ENCODE data around the gene STAT3. TPM values are rescaled to one million over a fixed set of nuclear protein-coding genes. Genes with fewer than 3 reads are reported as not detected.

STAT3 gene
- total and polyA plus RNA-seq, 5 donors = 46.9 to 192 (median 102) TPM

DNA sequence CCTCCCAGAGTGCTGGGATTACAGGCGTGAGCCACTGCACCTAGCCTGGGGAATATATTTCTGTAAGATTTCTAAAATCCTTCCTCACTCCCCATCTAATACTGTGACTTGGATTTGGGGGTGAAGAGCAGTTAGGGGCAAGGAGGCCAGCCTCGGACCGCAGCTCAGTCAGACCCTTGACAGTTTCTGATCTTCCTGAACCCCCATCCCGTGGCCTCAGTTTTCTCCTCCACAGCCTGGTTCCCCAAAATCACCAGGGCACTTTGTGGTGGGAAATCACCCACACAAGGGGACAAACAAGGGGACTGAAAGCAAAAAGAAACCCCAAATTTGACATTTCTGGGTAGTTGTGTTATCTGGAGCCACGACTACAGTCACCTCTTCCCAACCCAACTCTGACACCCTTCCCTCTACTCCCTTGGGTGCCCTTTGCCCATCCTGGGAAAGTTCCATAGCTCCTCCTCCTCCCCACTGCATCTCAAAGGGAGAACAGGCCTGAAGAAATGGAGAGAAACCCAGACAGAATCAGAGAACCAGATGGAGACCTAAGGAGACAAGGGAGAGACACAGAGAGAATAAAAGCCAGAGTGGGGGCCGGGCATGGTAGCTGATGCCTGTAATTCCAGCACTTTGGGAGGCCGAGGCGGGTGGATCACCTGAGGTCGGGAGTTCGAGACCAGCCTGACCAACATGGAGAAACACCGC lies 102.7 kb downstream of the STAT3 start:
- Histone ChIP-seq H3K4me3 (ENCODE audit: low read length) (no peak overlapping the region), H3K9me3 (ENCODE audit: control insufficient read depth, low read length) (no peaks in the 10 kb centered on the region), H3K4me1 (ENCODE audit: control insufficient read depth, insufficient read depth, low read length) (peaks cover 2% of the 10 kb centered on the region), H3K27me3 (ENCODE audit: control insufficient read depth, insufficient read depth) (no peaks in the 10 kb centered on the region), H3K27ac (ENCODE audit: low read length) (no peak overlapping the region)
- 95% methylated on average over 11 of the region's 11 CpGs for WGBS
- ATAC-seq (no peak), DNase-seq (no peak)
- intact Hi-C loops (cut with DNase I) = no loop called here

GRCh38 chr17:42284566-42284965 lies 103.7 kb downstream of the STAT3 start:
- no peak for DNase-seq
- intact Hi-C loops (cut with DNase I) = no loop called here

DNA sequence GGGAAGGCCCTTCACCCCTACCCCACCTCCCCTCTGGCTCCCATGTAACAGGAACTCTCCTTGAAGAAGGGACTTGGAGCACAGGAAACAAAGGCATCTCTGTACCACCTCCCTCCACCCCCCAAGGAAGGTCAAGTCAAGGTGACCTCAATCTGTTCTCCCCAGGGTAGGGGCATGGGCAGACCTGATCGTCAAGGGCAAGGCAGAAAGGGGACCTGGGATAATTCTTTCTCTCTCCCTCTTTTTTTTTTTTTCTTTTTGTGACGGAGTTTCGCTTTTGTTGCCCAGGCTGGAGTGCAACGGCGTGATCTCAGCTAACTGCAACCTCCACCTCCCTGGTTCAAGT lies 104.2 kb downstream of the STAT3 start:
- ATAC-seq (no peak), DNase-seq (no peak)
- Histone ChIP-seq H3K4me3 (ENCODE audit: low read length) (no peak overlapping the region), H3K4me1 (ENCODE audit: control insufficient read depth, insufficient read depth, low read length) (peaks cover 2% of the 10 kb centered on the region), H3K27me3 (ENCODE audit: control insufficient read depth, insufficient read depth) (no peaks in the 10 kb centered on the region), H3K9me3 (ENCODE audit: control insufficient read depth, low read length) (no peaks in the 10 kb centered on the region), H3K27ac (ENCODE audit: low read length) (no peak overlapping the region)
- 91% methylated on average over 5 of the region's 5 CpGs for WGBS
- intact Hi-C loops (cut with DNase I) = no loop called here

More at GRCh38 chr17:42284566-42284965, 103.7 kb downstream of the STAT3 start:
- no peak overlapping the region for H3K27ac ChIP-seq (ENCODE audit: low read length)
- 95% methylated on average over 7 of the region's 7 CpGs for WGBS
- H3K9me3 ChIP-seq (ENCODE audit: control insufficient read depth, low read length) = no peaks in the 10 kb centered on the region
- no peaks in the 10 kb centered on the region for H3K27me3 ChIP-seq (ENCODE audit: control insufficient read depth, insufficient read depth)
- peaks cover 2% of the 10 kb centered on the region for H3K4me1 ChIP-seq (ENCODE audit: control insufficient read depth, insufficient read depth, low read length)
- H3K4me3 ChIP-seq (ENCODE audit: low read length) = no peak overlapping the region
- ATAC-seq = no peak

- no peaks in the 10 kb centered on the region for H3K27me3 ChIP-seq (ENCODE audit: control insufficient read depth, insufficient read depth)
- DNase-seq = no peak
- intact Hi-C loops (cut with DNase I) = no loop called here
- WGBS = 86% methylated on average over 7 of the region's 7 CpGs
- no peak overlapping the region for H3K4me3 ChIP-seq (ENCODE audit: low read length)
- no peak for ATAC-seq
- peaks cover 2% of the 10 kb centered on the region for H3K4me1 ChIP-seq (ENCODE audit: control insufficient read depth, insufficient read depth, low read length)
- no peak overlapping the region for H3K27ac ChIP-seq (ENCODE audit: low read length)
- H3K9me3 ChIP-seq (ENCODE audit: control insufficient read depth, low read length) = no peaks in the 10 kb centered on the region
These were observed 104.8 kb downstream of the STAT3 start for GRCh38 chr17:42283241-42284023.

DNA sequence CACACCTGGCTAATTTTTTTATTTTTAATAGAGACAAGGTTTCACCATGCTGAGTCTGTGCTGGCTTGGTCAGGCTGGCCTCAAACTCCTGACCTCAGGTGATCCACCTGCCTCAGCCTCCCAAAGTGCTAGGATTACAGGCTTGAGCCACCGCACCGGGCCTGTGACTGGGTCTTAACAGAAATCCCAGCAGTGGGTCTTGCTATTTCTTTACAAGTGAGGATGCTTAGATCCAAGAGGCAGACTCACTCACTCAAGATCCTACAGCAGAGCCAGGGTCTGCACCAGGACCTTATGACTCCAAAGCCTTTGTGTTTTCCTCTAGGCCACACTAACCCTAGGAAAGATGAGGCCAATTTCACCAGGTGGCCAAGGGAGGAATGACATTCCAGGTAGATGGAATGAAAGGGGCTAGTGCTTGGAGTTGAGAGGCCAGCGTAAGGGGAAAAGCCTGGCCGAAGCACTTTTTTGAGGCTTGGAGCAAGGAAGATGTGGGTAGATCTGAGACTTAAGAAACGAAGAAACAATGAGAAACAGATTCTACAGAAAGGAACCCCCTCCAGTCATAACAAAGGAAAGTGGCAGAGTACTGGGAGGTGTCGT lies 105.7 kb downstream of the STAT3 start:
- H3K4me3 ChIP-seq (ENCODE audit: low read length) = no peak overlapping the region
- peaks cover 2% of the 10 kb centered on the region for H3K4me1 ChIP-seq (ENCODE audit: control insufficient read depth, insufficient read depth, low read length)
- WGBS = 89% methylated on average over 6 of the region's 6 CpGs
- no peaks in the 10 kb centered on the region for H3K27me3 ChIP-seq (ENCODE audit: control insufficient read depth, insufficient read depth)
- intact Hi-C loops (cut with DNase I) = no loop called here
- ATAC-seq = no peak
- H3K27ac ChIP-seq (ENCODE audit: low read length) = no peak overlapping the region
- DNase-seq = no peak
- H3K9me3 ChIP-seq (ENCODE audit: control insufficient read depth, low read length) = no peaks in the 10 kb centered on the region

GRCh38 chr17:42281571-42282096 lies 106.6 kb downstream of the STAT3 start:
- Histone ChIP-seq H3K27me3 (ENCODE audit: control insufficient read depth, insufficient read depth) (no peaks in the 10 kb centered on the region), H3K4me1 (ENCODE audit: control insufficient read depth, insufficient read depth, low read length) (no peaks in the 10 kb centered on the region), H3K27ac (ENCODE audit: low read length) (no peak overlapping the region), H3K4me3 (ENCODE audit: low read length) (no peak overlapping the region), H3K9me3 (ENCODE audit: control insufficient read depth, low read length) (no peaks in the 10 kb centered on the region)
- intact Hi-C loops (cut with DNase I) = no loop called here
- WGBS = 90% methylated on average over 7 of the region's 7 CpGs
- ATAC-seq = no peak
- DNase-seq = no peak

DNA sequence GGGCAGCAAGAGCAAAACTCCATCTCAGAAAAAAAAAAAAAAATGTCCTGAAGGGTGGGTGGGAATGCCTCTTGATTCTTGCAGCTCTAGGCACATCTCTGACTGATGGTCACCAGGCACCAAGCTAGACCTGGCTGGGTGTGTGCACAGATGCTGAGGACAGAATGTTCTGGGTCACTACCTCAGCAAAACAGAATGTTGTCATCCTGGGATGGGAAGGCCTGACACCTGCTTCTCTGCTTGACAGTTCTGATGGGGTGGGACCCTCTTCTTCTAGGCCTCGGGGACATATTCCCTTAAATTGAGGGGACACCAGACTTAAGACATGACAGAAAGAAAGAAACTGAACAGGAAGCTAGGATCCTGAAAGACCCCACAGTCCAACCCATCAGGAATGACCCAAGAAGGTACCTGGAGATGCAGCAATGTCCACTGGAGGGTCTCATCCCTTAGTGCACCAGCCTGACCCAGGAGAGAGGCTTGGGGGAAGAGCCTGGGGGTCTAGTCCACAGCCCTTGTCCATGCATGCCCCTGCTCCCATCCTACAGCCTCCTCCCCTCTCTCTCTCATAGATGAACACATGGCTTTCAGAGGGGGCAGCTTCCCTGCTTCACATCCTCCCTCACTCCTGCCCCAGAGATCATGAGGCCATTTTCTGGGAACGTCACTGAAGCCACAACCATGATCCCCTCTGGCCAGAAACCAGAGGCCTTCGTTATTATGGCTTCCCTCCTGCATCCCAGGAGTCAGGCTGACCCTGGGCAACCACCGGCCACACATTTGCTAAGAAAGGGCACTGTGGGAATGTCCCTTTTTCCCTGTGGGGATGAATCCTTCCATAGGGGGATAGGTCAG lies 108.2 kb downstream of the STAT3 start:
- intact Hi-C loops (cut with DNase I) = no loop called here
- H3K27ac ChIP-seq (ENCODE audit: low read length) = no peak overlapping the region
- DNase-seq = no peak

GRCh38 chr17:42277342-42277712 lies 110.9 kb downstream of the STAT3 start:
- no peaks in the 10 kb centered on the region for H3K9me3 ChIP-seq (ENCODE audit: control insufficient read depth, low read length)
- DNase-seq (peak in 1 of 3 donors; percentile 58), ATAC-seq (no peak)
- H3K27ac ChIP-seq (ENCODE audit: low read length) = peak overlapping the region; percentile 61
- no peak overlapping the region for H3K4me3 ChIP-seq (ENCODE audit: low read length)
- H3K4me1 ChIP-seq (ENCODE audit: control insufficient read depth, insufficient read depth, low read length) = no peaks in the 10 kb centered on the region
- intact Hi-C loops (cut with DNase I) = no loop called here
- H3K27me3 ChIP-seq (ENCODE audit: control insufficient read depth, insufficient read depth) = no peaks in the 10 kb centered on the region
- WGBS = 46% methylated on average over 6 of the region's 6 CpGs

More for the DNA sequence above, 108.2 kb downstream of the STAT3 start:
- H3K4me3 ChIP-seq (ENCODE audit: low read length) = no peak overlapping the region
- WGBS = 87% methylated on average over 4 of the region's 4 CpGs
- no peaks in the 10 kb centered on the region for H3K9me3 ChIP-seq (ENCODE audit: control insufficient read depth, low read length)
- no peaks in the 10 kb centered on the region for H3K4me1 ChIP-seq (ENCODE audit: control insufficient read depth, insufficient read depth, low read length)
- ATAC-seq = no peak
- no peaks in the 10 kb centered on the region for H3K27me3 ChIP-seq (ENCODE audit: control insufficient read depth, insufficient read depth)

DNA sequence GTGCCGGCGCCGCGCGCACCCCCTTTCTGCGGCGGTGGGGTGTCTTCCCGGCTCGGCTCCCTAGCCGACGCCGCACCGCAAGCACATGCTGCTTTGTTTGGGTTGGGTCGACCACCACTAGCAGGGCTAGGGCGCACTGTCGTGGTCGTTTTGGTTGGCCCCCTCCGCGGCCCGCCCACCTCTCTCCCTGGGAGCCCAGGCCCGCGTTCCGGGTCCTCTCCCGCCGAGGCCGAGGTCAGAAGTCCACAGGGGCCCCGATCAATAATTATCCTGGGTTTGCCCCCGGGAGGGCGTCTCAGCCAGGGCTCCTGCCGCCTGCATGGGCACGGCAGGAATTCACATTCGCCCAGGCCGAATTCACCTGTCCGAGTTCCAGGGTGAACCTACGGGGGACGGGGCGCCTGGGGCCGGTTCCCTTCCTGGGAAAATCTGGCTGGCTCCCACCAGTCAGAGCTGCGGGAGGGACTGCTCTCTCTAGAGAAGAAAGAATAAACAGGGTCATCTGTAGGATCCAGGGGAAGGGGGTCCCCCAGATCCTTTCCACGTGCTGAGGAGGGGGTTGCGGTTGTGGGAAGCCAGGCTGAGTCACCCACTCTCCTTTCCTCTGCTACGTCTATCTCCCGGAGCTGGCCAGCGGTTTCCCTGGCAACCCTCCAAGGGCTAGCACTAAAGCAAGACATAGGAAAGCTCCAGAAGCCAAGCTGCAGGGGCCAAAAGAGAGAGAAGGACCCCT lies 111.5 kb downstream of the STAT3 start:
- ATAC-seq (peak; percentile 56 to 73), DNase-seq (peak; percentile 86 to 90 (median 89))
- H3K4me1 ChIP-seq (ENCODE audit: control insufficient read depth, insufficient read depth, low read length) = no peaks in the 10 kb centered on the region
- no peaks in the 10 kb centered on the region for H3K27me3 ChIP-seq (ENCODE audit: control insufficient read depth, insufficient read depth)
- H3K27ac ChIP-seq (ENCODE audit: low read length) = peak overlapping the region; percentile 61
- H3K4me3 ChIP-seq (ENCODE audit: low read length) = peak overlapping the region; percentile 100
- intact Hi-C loops (cut with DNase I) = no loop called here
- WGBS = under 1% methylated on average over 44 of the region's 44 CpGs
- no peaks in the 10 kb centered on the region for H3K9me3 ChIP-seq (ENCODE audit: control insufficient read depth, low read length)

- peak within 1 kb of the TSS; percentile 80 for H3K27ac ChIP-seq (ENCODE audit: low read length)
- no peaks in the 10 kb centered on the region for H3K27me3 ChIP-seq (ENCODE audit: control insufficient read depth, insufficient read depth)
- H3K4me3 ChIP-seq (ENCODE audit: low read length) = peak within 1 kb of the TSS; percentile 100
- peak; percentile 77 to 92 (median 91) for DNase-seq
- WGBS = under 1% methylated on average over 47 of the region's 47 CpGs
- intact Hi-C loops (cut with DNase I) = no loop called here
- no peaks in the 10 kb centered on the region for H3K9me3 ChIP-seq (ENCODE audit: control insufficient read depth, low read length)
- no peaks in the 10 kb centered on the region for H3K4me1 ChIP-seq (ENCODE audit: control insufficient read depth, insufficient read depth, low read length)
- peak; percentile 82 to 90 for ATAC-seq
These were observed 112.0 kb downstream of the STAT3 start, which contains the start of gene STAT5B for GRCh38 chr17:42276359-42276608. STAT5B (minus strand) TSS chr17:42276391; CDS start chr17:42232127, 44,264 bp downstream.
